PC-3 (cell line): ENCODE measurements around the gene DCHS1. TPM values are rescaled to one million over a fixed set of nuclear protein-coding genes. Genes with fewer than 3 reads are reported as not detected.
A peak's percentile ranks its signal among the peaks of the same experiment; 100 is the strongest.

Experiments used
- ATAC-seq: fragments of 200-7000 bp; cut with Tn5 transposase; 2 replicates; pipeline ENCODE4 v1.9.1; 2020; ENCODE audit warnings: mild to moderate bottlenecking, moderate library complexity
- BruUV-seq: library from RNA; stranded (reverse); fragments of 400-500 nt; replicated peaks from 2 replicates; lab custom pipeline; 2021; lab: Mats Ljungman, UMichigan
- CTCF ChIA-PET: fragments of 300-600 bp; sonication (Branson Sonifier 250); formaldehyde crosslinking; loops from one replicate; lab custom pipeline; 2022; ENCODE audit warnings: antibody characterized with exemption; lab: Charles Lee
- POLR2A ChIA-PET: fragments of 300-600 bp; sonication (Branson Sonifier 250); formaldehyde crosslinking; loops from one replicate; lab custom pipeline; 2022; ENCODE audit warnings: antibody characterized with exemption; ENCODE audit not compliant: unreplicated experiment; lab: Charles Lee
- DNase-seq: peaks from one replicate; pipeline ENCODE4 v3.0.0-alpha.2; 2015
- H2AFZ ChIP-seq: fragments of 300-600 bp; sonication (generic); 2 replicates; pipeline ENCODE4 v1.6.0; 2016; ENCODE audit warnings: antibody characterized with exemption, low read length
- H3F3A ChIP-seq: fragments of 300-600 bp; sonication (generic); one replicate; pipeline ENCODE4 v1.6.0; 2017; ENCODE audit warnings: antibody characterized with exemption, low read length, control low read depth, mild to moderate bottlenecking; ENCODE audit not compliant: unreplicated experiment
- H3K27ac ChIP-seq: fragments of 300-600 bp; sonication (generic); 2 replicates; pipeline ENCODE4 v1.5.1; 2016; ENCODE audit warnings: mild to moderate bottlenecking, low read length
- H3K27me3 ChIP-seq: fragments of 300-600 bp; sonication (generic); 2 replicates; pipeline ENCODE4 v1.6.1; 2016; ENCODE audit warnings: low read length, mixed read lengths
- H3K36me3 ChIP-seq: fragments of 300-600 bp; sonication (generic); 2 replicates; pipeline ENCODE4 v1.6.1; 2016; ENCODE audit warnings: low read depth, mixed run types, low read length, mixed read lengths
- H3K4me1 ChIP-seq: fragments of 300-600 bp; sonication (generic); 2 replicates; pipeline ENCODE4 v1.5.1; 2016; ENCODE audit warnings: low read length; ENCODE audit not compliant: insufficient read depth
- H3K4me2 ChIP-seq: fragments of 300-600 bp; sonication (generic); 2 replicates; pipeline ENCODE4 v1.6.0; 2016; ENCODE audit warnings: low read length
- H3K4me3 ChIP-seq: fragments of 300-600 bp; sonication (generic); 2 replicates; pipeline ENCODE4 v1.5.1; 2016; ENCODE audit warnings: mild to moderate bottlenecking, low read length, mixed read lengths
- H3K79me2 ChIP-seq: fragments of 300-600 bp; sonication (generic); 2 replicates; pipeline ENCODE4 v1.6.1; 2017; ENCODE audit warnings: low read length, mixed read lengths
- H3K9ac ChIP-seq: fragments of 300-600 bp; sonication (generic); 2 replicates; pipeline ENCODE4 v1.6.0; 2016; ENCODE audit warnings: mild to moderate bottlenecking, low read length
- H3K9me2 ChIP-seq: fragments of 300-600 bp; sonication (generic); replicated peaks from 2 replicates; pipeline ENCODE4 v1.6.1; 2016; ENCODE audit warnings: mixed run types, low read length, mixed read lengths
- H3K9me3 ChIP-seq: fragments of 300-600 bp; sonication (generic); 2 replicates; pipeline ENCODE4 v1.6.1; 2016; ENCODE audit warnings: low read length, mixed read lengths
- H4K20me1 ChIP-seq: fragments of 300-600 bp; sonication (generic); 2 replicates; pipeline ENCODE4 v1.6.1; 2016; ENCODE audit warnings: low read length, mixed read lengths
- EZH2 ChIP-seq: fragments of 300-600 bp; sonication (generic); IDR thresholded peaks from one replicate; pipeline ENCODE4 v1.6.1; 2017; ENCODE audit warnings: antibody characterized with exemption, mild to moderate bottlenecking, low read length; ENCODE audit not compliant: unreplicated experiment
- EZH2phosphoT487 ChIP-seq: fragments of 300-600 bp; sonication (generic); IDR thresholded peaks from 2 replicates; pipeline ENCODE4 v1.6.1; 2018; ENCODE audit warnings: mild to moderate bottlenecking, antibody characterized with exemption, low read length, borderline replicate concordance
- intact Hi-C: fragments of 100-400 bp; cut with micrococcal nuclease; formaldehyde crosslinking; loops from 2 replicates; pipeline ENCODE4 v1.9.0; 2023
- total RNA-seq: library from RNA; depleted of rRNA; stranded (reverse); fragments of >200 nt; gene quantifications from 2 replicates; pipeline ENCODE4 v1.2.3, GENCODE V29; 2014
- TF ChIP-seq, protein P1 (sequence below): fragments of 300-600 bp; sonication (generic); conservative IDR thresholded peaks from 2 replicates; pipeline ENCODE4 v1.5.1; 2017; ENCODE audit warnings: antibody characterized with exemption, low read depth, mild to moderate bottlenecking, low read length

DCHS1 gene
- total RNA-seq, 1 experiment from 2014 or later, result under 0.01 TPM

GRCh38 chr11:6617315-6617781 lies 38.3 kb downstream of the DCHS1 start:
- Histone ChIP-seq H3K4me2 (peak overlapping the region; percentile 98), H3K4me3 (0 out of 2 replicates have a peak overlapping the region, but pooled peaks have one; percentile 79), H2AFZ (no peak overlapping the region), H3K27me3 (no peaks in the 10 kb centered on the region), H4K20me1 (no peaks in the 10 kb centered on the region), H3F3A (no peaks in the 10 kb centered on the region), H3K27ac (no peak overlapping the region), H3K4me1 (peaks cover 22% of the 10 kb centered on the region), H3K9me3 (no peaks in the 10 kb centered on the region), H3K36me3 (no peaks in the 10 kb centered on the region), H3K9me2 (no peaks in the 10 kb centered on the region), H3K79me2 (peaks cover 3% of the 10 kb centered on the region; the same call in 1 of the 2 replicates), H3K9ac (no peak overlapping the region)
- TF ChIP-seq, protein P1, sequence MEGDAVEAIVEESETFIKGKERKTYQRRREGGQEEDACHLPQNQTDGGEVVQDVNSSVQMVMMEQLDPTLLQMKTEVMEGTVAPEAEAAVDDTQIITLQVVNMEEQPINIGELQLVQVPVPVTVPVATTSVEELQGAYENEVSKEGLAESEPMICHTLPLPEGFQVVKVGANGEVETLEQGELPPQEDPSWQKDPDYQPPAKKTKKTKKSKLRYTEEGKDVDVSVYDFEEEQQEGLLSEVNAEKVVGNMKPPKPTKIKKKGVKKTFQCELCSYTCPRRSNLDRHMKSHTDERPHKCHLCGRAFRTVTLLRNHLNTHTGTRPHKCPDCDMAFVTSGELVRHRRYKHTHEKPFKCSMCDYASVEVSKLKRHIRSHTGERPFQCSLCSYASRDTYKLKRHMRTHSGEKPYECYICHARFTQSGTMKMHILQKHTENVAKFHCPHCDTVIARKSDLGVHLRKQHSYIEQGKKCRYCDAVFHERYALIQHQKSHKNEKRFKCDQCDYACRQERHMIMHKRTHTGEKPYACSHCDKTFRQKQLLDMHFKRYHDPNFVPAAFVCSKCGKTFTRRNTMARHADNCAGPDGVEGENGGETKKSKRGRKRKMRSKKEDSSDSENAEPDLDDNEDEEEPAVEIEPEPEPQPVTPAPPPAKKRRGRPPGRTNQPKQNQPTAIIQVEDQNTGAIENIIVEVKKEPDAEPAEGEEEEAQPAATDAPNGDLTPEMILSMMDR, result no peak
- TF ChIP-seq EZH2 (no peak), EZH2phosphoT487 (no peak)
- intact Hi-C loops, result no loop called here
- no TSS peak for BruUV-seq
- DNase-seq (no peak), ATAC-seq (no peak)
- POLR2A ChIA-PET, result interaction anchor here (0.6 kb wide), 1 partner anchor 66 kb away, joined by 4 read pairs; the partner anchor contains the start of gene MRPL17
- CTCF ChIA-PET, result interaction anchor here (0.5 to 0.7 kb wide), 3 partner anchors 14 to 86 kb away, joined by 3 to 10 read pairs (median 4); partner anchors contain the start of gene MRPL17

DNA sequence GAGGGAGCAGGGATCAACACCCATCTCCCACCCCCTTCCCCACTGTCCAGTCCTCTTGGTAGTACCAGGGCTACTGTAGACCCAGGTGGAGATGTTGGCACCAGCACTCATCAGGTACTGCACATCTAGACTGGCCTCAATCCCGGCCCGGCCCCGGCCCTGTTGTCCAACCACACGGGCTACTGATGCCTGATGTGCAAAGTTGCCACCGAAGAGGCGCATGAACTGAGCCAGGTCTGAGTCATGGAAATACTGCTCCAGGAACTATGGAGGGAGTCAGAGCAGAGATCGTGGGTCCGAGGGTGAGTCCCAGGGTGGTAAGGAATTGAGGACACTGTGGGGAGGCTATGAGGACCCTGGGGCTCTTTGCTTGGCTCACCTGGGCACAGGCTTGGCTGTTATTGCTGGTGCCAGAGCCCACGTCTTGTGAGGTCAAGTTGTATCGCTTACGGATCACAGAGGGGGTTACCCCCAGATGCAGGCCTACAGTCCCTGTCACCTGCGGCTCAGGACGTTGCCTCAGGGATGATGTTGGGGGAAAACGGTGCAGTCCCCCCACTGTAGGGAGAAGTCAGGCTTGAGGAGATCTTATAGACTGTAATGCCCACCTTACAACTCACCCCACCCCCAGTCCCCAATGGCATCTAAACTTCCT lies 38.9 kb downstream of the DCHS1 start:
- intact Hi-C loops, result no loop called here
- DNase-seq (no peak), ATAC-seq (no peak)
- Histone ChIP-seq H3K9me2 (no peaks in the 10 kb centered on the region), H3K36me3 (no peaks in the 10 kb centered on the region), H3K79me2 (peaks cover 4% of the 10 kb centered on the region), H3K4me2 (no peak overlapping the region), H3K9ac (no peak overlapping the region), H4K20me1 (no peaks in the 10 kb centered on the region), H3K4me1 (peaks cover 22% of the 10 kb centered on the region), H2AFZ (no peak overlapping the region), H3K9me3 (no peaks in the 10 kb centered on the region), H3K27me3 (no peaks in the 10 kb centered on the region), H3K4me3 (no peak overlapping the region), H3K27ac (no peak overlapping the region), H3F3A (no peaks in the 10 kb centered on the region)
- BruUV-seq, result no TSS peak
- TF ChIP-seq EZH2, result no peak
- ChIA-PET CTCF (no interaction called here), POLR2A (no interaction called here)

- H3K9ac ChIP-seq, result no peak overlapping the region
- H3K4me3 ChIP-seq, result no peak overlapping the region
- intact Hi-C loops, result no loop called here
- no TSS peak for BruUV-seq
- no peak overlapping the region for H3K27ac ChIP-seq
- no peaks in the 10 kb centered on the region for H3F3A ChIP-seq
- DNase-seq (no peak), ATAC-seq (no peak)
- no peak overlapping the region for H3K4me2 ChIP-seq
- H3K4me1 ChIP-seq, result peaks cover 26% of the 10 kb centered on the region
- peaks cover 2% of the 10 kb centered on the region; the same call in 1 of the 2 replicates for H3K36me3 ChIP-seq
- TF ChIP-seq EZH2, result no peak
- TF ChIP-seq, protein P1, result no peak
- no peak for TF ChIP-seq EZH2phosphoT487
- no peaks in the 10 kb centered on the region for H3K9me2 ChIP-seq
- ChIA-PET CTCF (no interaction called here), POLR2A (no interaction called here)
- H4K20me1 ChIP-seq, result no peaks in the 10 kb centered on the region
- no peak overlapping the region for H2AFZ ChIP-seq
- peaks cover 11% of the 10 kb centered on the region for H3K79me2 ChIP-seq
- H3K27me3 ChIP-seq, result no peaks in the 10 kb centered on the region
- H3K9me3 ChIP-seq, result no peaks in the 10 kb centered on the region
Observed at GRCh38 chr11:6615882-6616585, 39.6 kb downstream of the DCHS1 start.
